NCI-H128 (cell line): ENCODE results near the gene RAB24.
A peak's percentile ranks its signal among the peaks of the same experiment; 100 is the strongest.
"Not testable (repeated sequence)": the region's sequence is repeated elsewhere in the genome, so short reads cannot be mapped to it uniquely, and the experiment has no call there.

Experiments
- DNase-seq: peaks from one replicate; lab custom pipeline; 2025; ENCODE audit not compliant: unreplicated experiment; lab: John Stamatoyannopoulos, UW

Gene RAB24

DNA sequence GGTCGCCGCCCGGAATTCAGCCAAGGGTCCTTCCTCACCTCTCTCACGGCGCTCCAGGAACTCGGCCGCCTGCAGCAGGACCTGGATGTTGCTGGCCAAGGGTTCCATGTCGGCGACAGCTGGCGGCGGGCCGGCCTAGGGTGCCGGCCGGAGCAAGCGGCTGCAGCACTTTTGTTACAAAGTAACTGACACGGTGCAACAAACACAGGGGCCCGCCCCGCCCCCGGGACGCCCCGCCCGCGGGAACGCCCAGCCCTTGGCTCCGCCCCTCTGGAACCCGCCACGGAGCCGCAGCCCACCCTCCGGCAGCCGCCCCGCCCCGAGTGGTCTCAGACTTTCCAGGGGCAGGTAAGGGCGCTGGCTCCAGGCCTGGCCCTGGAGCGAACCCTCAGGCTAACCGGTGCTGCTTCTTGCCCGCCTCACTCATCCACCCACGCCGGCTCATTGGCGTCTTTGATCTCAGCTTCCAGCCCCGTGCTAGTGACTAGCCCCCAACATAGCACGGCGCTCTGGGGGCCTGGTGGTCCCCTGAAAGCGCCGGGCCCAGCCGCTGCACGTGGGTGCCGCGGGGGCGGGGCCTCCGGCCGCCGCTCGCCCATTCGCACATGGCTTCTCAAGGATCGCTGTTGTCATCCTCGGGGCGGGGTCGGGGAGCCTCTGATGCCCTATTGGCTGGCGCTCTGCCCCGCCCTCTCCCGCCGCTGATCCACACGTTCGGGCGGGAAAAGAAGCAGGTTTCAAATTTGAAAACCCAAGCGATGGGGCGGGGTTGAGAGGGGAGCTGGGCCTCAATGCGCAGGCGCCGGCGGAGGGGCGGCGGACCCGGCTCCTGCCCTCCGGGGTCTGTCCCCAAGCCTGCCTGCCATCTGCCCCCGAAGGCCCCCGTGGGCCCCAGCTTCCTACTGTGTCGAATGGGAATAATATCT, 8.5 kb upstream of the RAB24 start, which contains the start of gene MXD3:
Gene MXD3, minus strand, starts transcription at position 176 of the 926 bp plus-strand sequence. Its CDS starts 68 bp downstream, at position 108.
- peak; percentile 90 for DNase-seq

DNA sequence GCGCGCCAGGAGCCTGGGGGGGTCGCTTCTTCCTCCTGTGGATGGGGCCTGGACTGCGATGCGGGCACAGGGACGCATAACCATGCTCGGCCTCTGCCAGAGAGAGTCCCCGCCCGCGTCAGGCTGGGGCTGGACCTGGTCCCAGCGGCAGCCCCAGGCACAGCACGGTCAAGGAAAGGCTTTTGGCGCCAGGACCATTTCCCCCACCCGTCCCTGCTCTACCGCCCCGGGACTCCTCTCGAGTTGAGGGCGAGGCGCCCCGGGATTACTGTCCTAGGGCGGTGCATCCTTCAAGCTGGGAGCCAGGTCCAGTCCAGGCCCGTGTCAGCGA, 7.8 kb upstream of the RAB24 start:
- no peak for DNase-seq

DNA sequence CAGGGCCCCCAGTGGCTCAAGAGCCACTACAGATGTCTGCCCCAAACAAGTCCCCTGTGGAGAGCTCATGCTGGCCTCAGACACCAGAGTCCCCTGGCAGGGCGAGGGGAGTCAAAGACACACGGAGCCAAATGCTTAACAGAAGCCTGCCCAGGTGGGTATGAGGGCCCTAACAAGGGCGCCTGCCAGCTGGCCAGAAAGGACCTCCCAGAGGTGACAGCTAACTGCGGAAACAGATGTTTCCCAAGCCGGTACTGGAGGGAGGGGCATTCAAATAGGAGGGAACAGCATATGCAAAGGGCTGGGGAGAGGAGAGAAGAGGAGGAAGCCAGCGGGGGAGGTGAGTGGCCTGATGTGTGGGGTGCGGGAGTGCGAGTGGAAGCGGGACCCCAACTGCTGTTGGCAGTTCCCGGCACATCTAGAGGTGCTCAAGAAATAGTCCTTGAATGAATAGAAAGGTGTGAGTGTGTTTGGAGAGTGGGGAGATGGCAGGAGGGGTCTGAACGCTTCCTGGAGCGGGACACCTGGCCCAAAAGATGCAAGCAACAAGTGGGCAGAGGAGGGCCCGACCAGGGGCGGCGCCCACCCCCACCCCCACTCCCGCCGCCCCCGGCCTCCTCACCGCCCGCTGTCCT, 7.4 kb upstream of the RAB24 start:
- no peak for DNase-seq

DNA sequence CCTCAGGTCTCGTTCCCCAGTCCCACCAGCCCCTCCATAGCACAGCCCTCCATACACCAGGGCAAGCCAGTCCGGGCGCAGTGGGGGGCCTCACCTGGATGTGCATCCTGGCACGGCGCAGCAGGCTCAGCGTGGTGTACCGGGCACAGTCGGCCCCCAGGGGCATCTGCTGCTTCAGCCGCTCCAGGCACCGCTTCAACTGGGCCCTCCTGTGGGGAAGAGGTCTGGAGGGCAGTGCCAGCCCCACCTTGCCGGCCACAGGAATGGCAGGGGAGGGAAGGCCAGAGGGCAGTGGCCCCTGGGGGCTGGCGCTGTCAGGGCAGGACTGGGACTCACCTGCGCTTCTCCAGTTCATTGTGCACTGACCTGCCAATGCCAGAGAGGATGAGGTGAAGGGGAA, 6.8 kb upstream of the RAB24 start:
- no peak for DNase-seq

DNA sequence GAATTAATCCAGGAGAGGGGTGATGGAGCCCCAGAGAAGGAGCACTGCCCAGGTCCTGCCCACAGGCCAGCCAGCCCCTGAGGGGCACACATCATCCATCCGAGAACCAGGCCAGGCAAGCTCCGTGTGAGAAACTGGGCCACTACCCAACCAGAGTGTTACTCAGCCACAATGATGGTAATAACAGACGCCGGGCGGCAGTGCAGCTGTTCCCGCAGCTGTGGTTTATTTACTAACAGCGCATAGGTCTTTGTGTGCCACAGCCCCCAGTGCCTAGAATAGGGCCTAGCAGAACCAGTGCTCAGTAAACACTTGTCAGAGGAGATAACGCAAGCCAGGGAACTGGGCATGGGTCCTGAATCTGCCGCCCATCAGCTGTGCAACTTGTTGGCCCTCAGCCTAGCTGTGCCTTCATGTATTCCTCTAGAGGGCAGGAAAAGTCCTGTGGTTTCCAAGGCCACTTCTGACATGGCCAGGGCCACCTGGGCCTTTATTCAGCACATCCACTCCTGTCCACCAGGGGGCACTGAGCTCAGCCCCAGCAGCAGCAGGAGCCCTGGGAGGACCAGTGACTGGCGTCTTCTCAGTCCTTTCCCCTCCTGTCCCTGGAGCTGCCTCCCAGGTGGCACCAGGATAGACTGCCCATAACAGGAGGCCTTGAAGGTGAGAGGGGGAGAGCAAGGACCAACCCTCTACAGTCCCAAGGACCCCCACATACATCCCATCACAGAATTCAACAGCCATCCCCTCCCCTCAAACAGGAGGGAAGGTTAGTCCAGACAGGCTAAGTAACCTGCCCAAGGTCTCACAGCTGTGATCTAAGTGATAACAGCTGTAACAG, 6.1 kb upstream of the RAB24 start:
- no peak for DNase-seq

DNA sequence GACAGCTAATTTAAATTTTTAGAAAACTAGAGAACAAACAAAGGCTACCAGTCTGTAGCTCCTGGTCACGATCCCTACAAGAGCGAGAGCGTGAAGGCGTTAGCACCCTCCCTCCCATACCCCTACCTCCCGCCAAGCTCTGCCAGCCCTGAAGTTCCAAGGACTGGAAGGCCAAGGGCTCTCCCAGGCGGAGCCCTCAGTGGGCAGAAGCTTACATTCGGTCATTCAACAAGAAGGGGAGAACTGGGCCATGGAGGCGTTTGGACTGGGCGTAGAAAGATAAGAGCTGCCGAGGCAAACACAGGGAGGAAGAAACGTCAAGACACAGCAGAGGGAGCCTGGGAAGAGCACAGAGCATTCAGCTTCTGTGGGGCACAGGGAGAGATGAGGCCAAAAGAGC, 5.2 kb upstream of the RAB24 start:
- DNase-seq, result no peak

DNA sequence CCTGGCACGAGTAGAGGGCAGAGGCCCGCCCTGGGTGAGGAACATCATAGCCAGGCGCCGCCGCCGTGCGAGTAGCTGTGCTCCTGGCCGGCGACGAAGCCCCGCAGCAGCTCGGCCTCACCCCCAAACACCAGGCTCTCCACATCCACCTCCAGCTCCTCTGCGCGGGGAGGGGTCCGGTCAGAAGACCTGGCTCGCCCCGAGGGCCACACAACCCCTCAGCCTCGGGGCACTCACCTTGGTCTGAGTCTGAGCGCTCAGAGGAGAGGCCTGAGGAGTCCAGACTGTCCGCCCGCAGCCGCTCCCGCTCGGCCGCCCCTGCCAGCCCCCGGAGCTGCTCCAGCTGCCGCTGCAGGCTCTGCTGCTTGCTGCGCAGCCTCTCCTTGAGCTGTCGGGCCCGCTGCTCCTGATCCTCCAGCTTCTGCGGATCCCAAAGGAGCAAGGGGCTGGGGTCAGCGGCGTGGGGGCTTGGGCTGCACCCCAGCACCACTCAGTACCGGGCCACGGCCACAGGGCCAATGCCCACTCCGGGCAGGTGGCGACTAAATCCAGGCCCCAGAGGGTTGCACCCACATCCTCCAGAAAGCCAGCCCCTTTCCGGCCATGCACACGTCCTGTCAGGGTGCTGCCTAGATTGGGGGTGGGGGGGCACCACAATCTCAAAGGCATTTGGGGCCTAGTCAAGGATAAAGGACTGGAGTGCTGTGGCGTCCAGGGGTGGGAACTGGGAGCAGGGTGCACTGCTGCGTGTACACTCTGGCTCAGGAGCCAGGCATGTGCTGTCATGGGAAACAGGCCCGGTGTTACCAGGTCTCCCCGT, 4.2 kb upstream of the RAB24 start:
- DNase-seq, result no peak

DNA sequence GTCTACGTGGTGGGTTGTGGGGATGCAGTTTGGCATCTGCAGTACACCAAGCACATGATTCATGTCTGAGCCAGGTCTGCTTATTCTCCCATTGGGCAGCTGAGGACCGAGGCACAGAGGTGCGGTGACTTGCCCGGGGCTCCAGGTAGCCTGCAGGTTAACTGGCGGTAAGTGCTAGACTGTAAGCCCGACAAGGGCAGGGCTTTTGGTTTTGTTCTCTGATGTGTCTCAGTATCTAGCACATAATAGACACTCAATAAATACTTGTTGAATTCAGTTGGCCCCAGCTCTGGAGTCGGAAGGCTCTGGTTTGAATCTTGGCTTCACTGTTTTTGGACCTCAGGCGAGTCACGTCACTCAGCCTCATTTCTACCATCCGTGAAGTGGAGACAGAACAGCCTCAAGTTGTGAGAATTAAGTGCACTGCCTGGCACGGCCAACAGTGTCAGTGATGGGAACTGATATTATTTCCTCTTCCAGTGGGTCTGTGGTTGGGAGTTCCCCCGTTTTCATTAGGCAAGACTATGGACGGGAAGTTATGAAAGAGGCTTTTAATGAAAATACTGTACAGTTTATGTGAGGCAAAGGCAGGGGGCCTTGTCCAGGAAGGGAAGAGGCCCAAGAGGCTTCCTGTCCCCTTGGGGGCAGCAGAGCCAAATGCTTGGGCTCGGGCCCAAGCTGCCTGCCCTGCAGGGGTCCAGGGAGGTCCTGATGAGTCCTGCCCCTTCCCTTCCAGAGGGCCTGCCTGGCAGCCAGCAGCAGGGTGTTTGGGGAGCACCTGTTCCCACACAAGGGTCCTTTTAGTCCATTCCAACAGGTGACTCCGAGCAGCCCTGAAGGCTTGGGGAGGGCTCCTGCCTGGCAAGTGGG, 3.4 kb upstream of the RAB24 start:
- DNase-seq, result no peak

DNA sequence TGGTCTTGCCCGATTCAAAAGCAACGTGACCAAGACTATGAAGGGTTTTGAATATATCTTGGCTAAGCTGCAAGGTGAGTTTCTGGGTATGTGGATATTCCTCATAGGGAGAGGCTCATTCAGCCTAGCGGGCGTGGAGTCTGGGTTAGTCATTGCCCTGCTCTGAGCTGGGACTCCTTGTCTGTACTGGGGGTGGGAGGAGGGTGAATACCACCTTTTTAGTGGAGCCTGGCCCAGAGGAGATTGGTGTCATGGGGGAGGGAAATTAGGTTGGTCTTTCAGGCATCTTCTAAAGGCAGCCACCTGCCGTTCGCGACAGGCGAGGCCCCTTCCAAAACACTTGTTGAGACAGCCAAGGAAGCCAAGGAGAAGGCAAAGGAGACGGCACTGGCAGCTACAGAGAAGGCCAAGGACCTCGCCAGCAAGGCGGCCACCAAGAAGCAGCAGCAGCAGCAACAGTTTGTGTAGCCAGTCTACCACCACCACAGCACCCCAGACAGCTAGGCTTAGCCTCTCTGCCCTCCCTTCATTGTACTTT, 2.7 kb upstream of the RAB24 start:
- not testable (repeated sequence) for DNase-seq

DNA sequence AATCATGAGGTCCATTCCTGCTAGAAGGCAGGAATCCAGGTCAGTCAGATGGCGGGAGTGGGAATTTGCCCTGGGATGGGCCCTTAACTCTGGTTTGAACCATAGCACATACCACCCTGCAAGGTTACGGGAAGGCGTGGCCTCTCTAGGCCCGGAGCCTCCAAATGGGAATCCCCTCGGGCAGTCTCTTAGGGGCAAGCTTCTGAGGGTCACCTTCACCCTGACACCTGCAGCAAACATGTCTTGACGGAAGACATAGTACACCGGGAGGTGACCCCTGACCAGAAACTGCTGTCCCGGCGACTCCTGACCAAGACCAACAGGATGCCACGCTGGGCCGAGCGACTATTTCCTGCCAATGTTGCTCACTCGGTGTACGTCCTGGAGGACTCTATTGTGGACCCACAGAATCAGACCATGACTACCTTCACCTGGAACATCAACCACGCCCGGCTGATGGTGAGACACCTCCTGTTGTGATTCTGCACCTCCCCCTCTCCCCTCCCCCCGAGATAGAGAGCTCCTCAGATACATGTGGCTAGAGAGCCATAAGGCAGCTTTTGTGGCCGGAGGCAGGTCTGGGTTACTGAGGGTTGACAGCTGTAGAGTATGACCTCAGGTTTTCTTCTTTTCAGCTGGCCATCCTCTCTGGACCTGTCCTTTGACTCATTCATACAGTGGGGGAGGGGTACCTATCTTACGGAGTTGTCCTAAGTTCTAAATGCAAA, 1.0 kb upstream of the RAB24 start:
- DNase-seq, result no peak

DNA sequence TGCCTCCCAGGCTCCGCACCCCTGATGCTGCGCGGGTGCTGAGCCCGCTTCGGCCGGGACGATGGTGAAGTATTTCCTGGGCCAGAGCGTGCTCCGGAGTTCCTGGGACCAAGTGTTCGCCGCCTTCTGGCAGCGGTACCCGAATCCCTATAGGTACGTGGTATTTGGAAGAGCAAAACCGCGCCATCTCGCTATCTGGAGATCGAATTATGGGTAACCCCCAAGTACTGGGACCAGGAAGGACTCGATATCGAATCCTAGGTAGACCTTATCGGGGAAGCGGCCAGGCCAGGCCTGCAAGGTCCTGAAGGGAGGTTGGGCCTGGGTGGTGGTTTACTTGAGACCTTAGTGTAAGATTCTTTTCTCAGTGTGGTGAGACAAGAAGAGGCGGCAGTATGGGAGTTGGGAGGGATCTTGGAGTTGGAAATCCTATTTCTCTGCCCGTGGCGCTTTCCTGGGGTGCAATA, 439 bp upstream of the RAB24 start:
- DNase-seq, result no peak

DNA sequence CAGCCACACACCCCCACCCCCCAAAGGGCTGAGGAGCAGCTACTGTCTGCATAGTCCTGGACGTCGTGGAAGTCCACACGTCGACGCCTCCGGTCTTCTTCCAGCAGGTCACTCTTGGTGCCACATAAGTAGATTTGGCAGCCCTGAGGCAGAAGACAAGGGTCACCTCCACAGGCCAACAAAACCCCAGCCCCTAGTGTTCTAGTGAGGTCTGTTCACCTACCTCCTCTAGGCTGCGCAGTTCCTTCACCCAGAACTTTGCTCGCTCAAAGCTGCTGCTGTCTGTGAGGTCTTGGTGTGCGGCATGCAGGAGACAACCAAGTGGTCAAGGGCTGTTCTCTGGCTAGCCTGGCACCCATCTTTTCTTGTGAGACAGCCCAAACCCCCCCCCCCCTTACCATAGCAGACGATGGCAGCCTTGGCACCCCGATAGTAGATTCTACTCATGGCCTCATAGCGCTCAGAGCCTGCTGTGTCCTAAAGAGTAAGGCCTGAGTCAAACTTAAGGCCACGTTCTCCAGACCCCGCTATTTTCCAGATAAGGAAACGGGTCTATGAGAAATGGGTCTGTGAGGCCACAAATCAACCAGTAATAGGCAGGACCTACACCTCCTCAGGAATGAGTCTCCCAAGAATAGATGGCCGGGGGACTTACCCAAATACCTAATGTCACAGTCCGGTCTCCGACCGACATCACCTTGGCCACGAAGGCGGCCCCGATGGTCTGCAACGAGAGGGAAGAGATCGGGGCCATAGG, 987 bp downstream of the RAB24 start:
- DNase-seq, result no peak

DNA sequence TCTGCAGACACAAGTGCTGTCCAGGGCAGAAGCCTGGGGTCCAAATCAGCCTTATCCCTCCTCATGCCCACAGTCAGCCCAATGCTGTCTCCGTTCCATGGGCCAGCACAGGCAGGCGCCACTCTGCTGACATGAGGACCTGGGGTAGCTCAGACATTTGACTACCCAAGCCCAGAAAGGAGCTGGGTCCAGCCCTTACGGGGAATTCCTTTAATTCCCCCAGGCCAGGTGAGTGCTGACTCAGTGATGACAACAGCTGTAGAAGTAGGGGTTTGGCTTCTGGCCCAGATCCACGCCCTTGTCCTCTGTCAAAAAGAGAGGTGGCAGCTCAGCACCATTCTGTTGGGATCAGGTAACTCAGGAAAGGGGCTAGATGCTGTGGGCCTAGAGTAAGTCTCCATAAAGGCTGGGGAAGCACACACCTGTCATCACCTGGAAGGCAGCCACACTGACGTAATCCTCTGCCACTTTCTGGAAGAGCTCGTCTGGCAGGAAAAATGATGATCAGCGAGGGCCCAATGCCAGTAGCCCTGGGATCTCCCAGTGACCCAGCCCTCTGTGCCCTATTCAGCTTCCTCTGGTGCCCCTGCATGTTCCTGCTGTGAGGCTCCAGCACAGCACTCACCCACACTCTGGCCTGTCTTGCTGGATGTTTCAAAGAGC, 1.9 kb downstream of the RAB24 start:
- peak; percentile 70 for DNase-seq

DNA sequence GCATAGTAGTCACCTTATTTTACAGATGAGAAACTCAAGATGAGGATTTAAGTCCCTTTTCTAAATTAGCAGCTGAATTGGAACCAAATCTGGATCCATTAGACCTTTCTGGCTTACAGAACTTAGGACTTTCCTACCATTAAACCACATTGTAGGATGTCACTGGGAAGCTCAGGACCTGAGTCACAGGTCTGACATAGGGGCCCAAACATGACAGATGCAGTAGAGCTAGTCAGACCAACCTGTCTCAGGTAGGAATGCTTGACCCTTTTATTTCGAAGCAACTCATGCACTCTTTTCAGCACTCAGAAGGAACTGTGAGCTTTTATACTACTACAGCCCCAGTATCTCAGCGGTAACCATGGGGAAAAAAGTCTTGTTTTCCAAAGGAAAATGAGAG, 2.6 kb downstream of the RAB24 start:
- DNase-seq, result no peak

DNA sequence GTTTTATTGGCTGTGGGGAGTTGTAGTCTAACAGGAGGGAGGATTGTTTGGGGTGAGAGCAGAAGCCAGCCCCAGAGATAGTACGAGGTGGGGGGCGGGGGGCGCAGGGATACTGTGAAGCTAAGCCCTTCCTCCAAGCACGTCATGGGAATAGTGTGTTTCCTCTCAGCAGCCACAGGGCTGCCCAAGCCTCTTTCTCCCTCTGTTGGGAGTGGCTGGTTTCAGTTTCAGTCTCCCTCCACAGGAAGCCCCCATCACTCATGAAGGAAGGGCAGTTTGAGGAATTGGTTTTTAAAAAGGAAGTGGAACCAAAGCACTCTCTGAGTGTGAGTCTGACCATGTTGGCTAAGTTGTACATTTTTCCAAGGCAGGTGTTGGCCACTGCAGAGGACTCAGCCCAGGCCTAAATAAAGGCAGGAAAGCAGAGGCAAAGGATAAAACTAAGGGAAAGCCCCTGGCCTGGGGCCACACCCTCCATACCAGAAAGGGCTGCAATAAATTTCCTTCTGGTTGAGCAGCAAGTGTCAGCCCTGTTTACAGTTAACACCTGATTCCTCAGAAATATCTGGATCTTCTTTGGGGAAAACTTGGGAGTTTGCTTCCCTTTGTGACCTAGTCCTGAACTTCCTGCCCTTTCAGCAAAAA, 3.2 kb downstream of the RAB24 start:
- no peak for DNase-seq

DNA sequence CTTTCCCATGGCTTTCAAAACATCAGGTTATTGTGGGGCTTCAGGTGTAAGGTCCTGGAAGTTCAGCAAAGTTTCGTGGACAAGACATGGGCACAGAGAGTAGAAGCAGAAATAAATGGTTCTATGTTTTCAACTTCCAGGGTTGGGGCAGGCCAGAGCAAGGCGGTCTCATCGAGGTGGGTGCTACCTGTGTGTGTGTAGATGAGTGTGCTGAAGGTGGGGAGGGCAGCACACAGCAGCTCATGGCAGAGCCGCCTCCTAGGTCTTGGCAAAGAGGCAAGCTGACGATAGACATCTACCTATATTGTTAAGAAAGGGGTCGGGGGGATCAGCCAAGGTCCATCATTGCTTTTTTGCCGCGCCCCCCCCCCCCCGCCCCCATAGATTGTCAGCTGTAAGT, 3.8 kb downstream of the RAB24 start:
- DNase-seq, result no peak

DNA sequence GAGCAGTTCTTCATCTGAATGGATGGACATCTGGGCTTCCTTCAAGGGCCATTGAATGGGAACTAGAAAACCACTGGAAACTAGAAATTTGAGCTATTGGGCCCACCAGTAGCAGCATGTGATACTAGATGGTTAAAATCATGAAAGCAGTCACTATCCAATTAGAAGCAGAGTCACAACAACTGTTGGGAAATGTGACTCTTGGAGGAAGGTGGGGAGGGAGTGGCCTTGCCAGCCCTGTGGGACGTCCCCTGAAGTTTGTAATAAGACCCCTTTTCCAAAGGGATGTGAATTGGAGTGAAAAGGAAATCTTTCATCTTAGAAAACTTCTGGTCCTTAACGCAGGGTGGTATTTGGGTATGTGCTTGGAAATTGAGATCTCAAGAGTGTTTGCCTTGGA, 5.6 kb downstream of the RAB24 start:
- no peak for DNase-seq
